Measurements from ENCODE around the gene ABAT. TPM values are rescaled to one million over a fixed set of nuclear protein-coding genes. Genes with fewer than 3 reads are reported as not detected.
"Not testable (repeated sequence)": the region's sequence is repeated elsewhere in the genome, so short reads cannot be mapped to it uniquely, and the experiment has no call there.

ABAT gene
- polyA plus RNA-seq, 10 donors = 13.0 to 22.5 (median 18.6) TPM

DNA sequence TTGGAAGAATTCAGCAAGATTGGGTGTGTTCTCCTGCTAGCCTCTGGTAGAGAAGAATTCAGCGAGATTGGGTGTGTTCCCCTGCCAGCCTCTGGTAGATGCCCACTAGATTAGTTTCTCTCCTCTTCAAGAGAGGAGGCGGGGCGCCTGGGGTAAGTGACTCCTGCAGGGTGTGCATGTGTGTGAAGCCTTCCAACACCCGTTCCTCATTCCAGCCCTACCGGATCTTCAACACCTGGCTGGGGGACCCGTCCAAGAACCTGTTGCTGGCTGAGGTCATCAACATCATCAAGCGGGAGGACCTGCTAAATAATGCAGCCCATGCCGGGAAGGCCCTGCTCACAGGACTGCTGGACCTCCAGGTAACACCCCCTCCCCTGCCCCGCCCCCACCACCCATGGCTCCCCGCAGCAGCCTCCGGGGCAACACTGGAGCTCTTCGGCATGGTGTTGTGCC lies 101.7 kb downstream of the ABAT start:
- DNase-seq = no peak

DNA sequence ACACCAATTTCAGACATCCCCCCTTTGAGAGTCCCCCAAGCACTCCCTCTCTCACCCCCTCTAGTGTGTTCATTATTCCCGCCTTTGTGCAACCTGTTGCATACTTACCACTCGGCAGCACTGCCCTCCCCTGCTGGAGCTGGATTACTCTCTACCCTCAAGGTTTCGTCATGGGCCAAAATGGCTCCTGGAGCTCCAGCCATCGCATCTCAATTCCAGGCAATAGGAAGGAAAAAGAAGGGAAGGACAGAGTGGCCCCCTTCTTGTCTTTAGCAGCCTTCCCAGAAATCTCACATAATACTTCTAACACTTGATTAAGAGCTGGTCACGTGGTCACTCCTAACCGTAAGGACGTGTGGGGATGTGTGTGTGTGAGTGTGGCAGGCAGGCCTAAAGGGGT lies 102.8 kb downstream of the ABAT start:
- no peak for DNase-seq

DNA sequence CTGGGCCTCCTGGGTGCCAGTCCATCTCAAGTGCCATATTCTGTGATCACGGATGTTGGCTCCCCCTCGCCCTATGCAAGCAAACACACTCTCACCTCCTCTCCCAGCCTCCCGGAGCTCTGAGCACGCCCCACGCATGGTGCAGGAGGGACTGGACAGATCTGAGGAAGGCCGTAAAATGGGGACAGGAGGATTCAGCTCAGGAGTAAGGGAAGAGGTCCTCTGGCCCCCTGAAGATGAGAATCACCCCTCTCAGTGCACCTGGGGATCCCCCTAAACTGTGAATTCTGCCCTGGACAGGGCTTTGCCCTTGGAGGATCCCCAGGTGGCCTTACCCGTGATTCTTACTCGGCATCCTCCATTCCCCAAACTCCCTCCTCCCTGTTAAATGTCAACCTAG lies 107.4 kb downstream of the ABAT start:
- no peak for DNase-seq

DNA sequence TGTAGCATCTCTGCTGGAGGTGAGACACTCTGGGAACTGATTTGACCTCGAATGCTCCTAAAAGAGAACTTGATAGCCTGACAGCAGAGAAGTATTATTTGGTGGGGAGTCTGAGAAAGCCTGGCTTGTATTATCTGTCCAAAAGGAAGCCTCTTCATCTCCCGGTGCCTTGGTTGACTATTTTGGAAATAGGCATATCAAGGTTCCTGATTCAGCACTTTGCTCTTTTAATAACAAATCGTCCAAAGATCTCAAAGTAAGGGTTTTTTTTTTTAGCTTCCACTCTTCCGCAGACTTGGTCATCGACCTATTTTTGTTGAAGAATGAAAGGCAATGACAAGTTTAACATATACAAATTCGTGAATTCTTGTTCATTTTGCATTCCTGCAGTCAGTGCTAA lies 108.3 kb downstream of the ABAT start:
- DNase-seq = no peak

DNA sequence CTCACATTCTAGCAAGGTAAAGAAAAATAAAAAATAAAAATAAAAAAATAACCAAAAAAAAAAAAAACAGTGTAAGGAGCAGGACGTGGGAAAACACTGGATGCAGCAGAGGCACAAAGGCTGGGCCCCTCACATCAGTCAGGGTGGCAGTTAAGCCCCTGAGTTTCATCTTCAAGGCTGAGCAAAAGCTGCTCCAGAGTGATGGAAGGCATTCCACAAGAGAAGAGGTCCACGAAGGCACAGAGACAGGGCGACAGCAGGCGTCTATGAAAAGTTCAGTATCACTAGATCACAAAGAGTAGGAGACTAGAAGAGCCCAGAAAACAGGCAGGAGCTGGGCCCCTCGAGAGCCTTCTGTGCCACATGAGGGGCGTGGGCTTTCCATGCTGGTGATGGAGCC lies 111.0 kb downstream of the ABAT start:
- no peak for DNase-seq

DNA sequence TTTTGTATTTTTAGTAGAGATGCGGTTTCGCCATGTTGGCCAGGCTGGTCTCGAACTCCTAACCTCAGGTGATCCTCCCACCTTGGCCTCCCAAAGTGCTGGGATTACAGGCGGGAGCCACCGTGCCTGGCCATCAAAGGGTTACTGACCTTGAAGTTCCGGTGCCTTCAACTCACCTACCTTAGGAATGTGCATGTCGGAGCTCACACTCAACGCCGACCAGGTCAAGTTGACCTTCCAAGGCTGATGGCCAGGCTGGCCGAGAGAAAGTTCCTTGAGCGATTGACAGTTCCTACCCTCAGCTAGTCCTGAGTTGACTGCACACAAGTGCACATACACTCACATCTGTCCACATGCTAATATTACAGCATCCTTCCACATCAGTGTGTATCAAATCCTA lies 111.9 kb downstream of the ABAT start:
- not testable (repeated sequence) for DNase-seq

DNA sequence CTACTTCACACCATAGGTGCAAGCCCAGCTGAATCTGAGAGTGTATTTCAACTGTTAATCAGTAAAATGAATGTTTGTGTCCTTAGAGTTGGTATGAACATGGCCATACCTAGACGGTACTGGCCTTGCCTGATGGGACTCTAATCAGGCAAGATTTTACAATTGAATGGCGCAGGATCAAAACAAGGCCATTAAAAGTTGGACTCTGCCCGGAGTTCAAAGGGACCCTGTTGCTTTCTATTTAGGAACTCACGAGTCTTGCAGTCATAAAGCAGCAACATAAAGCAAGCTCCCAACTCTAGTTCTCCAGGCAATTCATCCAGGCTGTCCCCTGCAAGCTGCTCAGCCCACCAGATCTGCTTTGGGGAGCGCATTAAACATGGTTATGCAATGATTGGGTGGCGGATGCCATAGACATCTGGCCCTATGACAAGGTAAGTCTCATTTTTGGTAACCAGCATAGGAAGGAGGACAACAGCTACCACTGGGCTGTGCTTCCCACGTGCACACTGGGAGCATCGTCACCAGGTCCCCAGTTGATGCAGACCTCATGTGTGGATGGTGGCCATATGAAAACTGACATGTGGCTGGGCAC lies 114.3 kb downstream of the ABAT start:
- no peak for DNase-seq

DNA sequence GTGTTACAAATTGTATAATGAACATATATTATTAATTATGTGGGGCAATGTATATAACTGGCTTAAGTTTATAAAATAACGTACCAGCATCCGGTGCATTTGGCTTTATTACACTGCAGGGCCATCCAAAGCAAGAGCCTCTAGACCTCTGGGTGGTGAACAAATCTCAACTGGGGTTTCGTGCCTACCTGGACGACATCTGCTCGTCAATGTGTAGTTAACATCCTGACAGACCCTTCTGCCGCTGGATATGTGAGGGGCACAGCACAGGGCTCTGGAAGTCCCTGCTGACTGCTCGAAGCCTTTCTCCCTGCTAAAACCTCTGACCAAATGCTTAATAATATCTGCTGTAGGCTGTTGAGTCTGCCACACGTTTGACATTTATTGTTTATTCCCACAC lies 120.7 kb downstream of the ABAT start:
- DNase-seq = no peak

DNA sequence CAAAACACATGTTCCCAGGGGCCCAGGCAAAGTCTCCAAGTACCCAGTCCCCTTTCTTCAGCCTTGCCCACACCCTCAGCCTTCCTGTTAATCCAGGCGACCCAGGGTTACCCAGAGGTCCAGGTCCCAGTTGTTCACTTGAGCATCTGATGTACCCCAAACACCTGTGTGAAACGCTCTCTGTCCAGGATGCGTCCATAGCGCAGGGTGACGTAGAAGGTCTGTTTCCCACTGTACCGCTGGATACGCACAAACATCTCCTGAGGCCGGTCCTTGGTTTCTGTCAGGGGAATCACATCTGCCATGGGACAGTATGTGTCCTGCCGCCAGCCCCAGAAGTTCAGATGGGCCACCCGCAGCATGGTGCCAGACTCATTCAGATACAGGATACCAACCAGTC lies 121.4 kb downstream of the ABAT start:
- DNase-seq = no peak

DNA sequence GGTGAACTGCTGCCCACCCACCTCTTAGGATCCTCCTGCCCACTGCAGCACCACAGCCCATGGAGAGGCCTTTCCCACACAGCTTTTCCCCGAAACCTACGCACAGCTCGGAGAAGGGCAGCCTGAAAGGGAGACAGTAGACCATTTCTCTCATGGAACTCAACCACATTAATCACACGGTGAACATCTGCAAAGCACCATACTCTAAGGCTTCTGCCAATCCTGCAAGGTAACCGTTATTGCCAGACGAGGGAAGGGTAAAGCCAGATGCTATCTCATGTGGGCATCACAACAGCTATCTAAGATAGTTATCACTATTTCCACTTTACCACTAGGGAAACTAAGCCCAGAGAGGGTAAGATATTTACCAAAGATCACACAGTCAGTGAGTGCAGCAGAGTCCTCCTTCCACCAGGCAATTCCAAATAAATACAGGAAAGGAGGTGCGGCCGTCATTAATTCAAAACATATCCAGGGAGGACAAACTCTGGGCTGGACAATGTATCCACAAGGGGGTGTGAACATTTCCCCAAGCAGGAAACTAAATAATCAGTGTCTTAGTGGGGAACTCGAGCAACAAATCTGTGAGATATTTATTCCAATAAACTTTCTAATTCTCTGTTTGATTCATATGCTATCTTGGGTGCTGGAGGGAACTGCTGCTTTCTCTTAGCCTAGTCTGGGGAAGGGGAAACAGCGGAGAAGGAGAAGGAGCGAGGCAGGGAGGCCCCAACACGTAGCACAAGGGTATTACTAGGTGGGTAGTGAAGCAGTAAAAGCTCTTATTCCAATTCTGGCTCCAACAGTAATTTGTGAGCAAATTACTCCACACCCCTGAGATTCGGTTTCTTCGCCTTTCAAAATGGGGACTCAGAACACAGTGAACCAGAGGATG lies 122.3 kb downstream of the ABAT start:
- DNase-seq = peak in 1 of 3 donors; percentile 1

DNA sequence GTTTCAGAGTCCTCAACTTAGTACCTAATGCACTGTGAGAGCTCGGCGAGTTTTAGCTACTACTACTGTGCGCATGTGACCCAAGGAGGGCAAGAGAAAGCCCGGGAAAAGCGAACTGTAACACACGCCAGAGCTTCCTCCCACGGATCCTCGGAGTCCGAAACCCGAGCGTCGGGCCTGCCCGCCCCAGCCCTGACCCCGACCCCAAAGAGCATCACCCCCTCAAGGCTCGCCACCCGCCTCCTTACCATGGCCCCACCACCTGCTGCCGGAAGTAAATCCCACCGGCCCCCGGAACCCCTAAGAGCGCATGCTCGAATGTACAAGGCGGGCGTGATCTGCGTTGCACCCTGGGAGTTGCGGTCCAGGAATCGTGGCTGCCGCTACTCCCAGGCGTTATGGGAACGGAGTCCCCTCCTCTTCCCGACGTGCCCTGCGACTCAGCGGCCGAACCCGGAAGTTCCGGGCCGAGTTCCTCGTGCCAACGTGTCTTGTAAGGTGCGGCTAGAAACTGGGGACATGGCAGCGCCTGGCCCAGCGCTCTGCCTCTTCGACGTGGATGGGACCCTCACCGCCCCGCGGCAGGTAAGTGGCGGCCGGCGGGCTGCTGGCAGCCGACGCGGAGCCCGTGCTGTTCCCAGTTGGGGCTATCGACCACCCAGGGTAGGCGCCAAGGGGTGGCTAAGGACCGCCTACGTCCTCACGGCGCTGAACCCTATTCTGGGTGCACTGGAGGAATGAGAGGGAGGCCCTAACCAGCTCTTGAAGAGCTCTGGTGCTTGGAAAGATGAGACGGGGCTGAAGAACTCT lies 123.2 kb downstream of the ABAT start, which contains the start of the genes PMM2 and TMEM186:
Gene PMM2, plus strand, starts transcription at position 476 of the 810 bp plus-strand sequence. Its CDS starts 44 bp downstream, at position 520.
Gene TMEM186, minus strand, starts transcription at position 276 of the 810 bp plus-strand sequence. Its CDS starts 25 bp downstream, at position 251.
- peak; percentile 97 to 98 (median 97) for DNase-seq

DNA sequence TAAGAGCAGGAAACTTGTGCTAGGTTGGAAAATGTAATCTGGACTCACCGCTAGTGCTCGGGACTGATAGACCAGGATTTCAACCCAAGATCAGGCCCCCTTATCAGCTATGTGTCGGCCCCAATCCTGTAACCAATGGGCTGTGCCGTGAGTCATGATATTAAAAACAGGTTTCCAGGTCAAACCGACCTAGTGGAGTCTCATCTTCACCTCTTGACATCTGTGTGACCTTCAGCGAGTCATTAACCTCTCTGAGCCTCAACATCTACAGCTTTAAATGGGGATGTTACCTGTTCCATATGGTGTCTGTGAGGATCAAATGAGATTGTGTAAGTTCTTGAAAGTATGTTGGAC lies 123.7 kb downstream of the ABAT start:
- peak in 2 of 3 donors; percentile 6 to 24 for DNase-seq

DNA sequence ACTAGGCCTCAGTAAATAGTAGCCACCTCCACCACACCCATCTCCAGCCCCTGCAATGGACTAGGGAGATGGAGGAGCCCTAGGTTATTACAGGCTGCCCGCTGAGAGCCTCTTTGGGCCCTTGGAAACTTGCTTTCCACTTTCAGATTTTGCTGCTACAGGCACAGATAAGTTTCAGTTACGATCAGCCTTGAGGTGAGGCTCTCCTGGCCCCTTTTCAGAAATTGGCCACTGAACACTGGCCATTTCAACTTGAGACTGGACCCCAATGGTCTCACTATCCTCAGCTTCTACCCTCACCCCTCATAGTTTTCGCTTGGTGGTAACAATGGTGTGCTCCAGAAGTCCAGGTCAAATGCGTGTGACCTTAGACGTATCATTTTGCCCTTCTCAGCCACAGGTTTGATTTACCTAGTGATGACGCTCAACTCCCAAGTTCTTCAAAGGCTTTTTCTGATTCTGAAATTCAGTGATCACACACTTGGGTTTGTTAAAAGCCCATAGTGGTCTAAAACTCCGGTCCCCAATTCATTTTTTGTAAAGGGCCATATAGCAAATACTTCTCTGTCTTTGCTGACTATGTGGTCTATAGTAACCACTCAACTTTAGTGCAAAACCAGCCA lies 124.2 kb downstream of the ABAT start:
- no peak for DNase-seq

DNA sequence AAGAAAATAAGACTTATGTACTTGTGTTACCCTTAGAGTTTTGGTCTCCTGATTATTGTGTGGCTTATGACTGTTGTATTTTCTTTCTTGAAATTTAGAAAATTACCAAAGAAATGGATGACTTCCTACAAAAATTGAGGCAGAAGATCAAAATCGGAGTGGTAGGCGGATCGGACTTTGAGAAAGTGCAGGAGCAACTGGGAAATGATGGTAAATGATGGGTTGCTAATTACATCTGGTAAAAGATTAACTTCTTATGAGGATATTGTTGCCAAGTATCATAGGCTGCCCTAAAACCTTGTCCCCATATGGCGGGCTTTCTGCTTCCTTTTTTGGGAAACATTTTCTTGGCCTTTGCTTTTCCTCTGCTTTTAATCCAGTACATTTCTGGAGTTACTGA lies 127.3 kb downstream of the ABAT start:
- DNase-seq = no peak

DNA sequence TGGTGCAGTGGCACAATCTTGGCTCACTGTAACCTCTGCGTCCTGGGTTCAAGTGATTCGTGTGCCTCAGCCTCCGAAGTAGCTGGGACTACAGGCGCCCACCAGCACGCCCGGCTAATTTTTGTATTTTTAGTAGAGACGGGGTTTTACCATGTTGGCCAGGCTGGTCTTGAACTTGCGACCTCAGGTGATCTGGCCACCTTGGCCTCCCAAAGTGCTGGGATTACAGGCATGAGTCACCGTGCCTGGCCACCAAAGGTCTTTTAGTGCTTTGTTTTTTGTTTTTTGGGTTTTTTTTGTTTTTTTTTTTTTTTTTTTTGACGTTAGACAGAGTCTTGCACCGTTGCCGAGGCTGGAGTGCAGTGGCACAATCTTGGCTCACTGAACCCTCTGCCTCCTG lies 129.3 kb downstream of the ABAT start:
- not testable (repeated sequence) for DNase-seq

DNA sequence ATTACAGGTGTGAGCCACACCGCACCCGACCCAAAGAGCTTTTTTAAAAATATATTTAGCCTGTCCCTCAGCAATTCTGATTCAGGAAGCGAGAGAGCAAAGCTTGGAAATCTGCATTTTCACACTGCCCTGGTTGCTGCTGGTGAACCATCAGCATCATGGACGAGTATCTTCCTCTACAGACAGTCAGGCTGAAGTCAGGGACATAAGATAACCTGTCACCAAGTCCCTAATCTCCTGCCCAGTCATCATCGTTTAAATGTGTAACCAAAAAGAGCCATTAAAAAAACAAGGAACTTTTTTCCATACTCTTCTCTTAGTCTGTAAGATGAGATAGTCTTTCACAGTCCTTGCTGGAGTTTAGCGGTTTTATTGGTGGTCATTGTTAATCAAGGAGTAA lies 129.9 kb downstream of the ABAT start:
- DNase-seq = no peak

DNA sequence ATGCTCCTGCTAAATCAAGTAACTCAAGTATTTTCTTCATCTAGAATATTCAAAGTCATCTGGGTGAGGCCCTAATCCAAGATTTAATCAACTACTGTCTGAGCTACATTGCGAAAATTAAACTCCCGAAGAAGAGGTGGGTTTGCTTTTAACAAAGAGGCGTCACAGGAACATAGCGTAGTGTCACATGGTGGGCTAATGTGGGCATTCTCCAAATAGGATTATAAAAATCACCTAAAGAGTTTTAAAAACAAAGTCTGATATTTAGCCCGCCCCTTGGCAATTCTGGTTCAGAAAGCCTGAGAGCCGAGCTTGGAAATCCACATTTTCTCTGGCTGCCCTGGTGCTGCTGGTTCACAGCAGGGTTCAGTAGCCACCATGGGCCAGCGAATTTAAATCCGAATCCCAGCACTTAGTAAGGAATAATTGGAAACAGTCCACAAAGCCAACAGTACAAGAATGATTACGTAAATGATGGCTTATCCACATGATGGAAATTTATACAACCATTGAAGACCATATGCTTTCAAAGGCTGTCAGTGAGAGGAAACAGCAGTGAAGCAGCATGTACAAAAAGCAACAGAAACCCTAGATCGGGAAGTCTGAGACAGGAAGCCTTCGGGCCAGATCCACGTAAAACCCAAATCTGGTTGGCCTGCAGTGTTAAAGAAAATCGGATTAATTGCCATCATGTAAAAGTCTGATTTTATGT lies 132.0 kb downstream of the ABAT start:
- DNase-seq = no peak

DNA sequence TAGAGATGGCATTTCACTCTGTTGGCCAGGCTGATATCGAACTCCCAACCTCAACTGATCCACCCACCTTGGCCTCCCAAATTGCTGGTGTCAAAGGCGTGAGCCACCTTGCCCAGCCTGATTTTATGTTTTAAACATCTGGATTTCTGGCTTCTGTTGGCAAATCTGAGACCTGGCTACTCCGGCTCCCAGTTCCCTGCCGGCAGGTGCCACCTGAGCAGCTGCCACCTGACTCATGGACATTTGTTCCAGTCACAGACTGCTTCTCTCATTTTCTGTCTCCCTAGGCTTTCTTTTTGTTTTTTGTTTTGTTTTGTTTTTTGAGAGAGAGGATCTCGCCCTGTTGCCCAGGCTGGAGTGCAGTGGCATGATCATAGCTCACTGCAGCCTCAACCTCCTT lies 132.8 kb downstream of the ABAT start:
- no peak for DNase-seq

DNA sequence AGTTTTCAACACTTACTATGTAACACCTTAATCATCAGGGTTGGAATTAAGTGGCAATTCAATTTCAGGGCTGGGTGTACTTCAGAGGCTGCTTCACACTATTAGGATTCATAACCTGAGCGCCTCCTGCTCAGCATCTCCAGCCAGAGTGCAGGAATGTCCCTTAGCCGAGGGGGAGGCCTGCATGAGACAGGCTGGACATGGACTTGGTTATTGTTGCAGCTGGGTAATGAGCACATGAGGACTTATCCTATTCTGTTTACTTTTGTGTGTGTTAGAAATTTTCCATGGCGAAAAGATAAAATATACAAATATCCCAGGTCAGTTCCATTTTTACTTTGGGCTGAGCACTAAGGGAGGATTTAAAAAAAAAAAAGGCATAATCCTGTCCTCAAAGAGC lies 133.6 kb downstream of the ABAT start:
- no peak for DNase-seq

DNA sequence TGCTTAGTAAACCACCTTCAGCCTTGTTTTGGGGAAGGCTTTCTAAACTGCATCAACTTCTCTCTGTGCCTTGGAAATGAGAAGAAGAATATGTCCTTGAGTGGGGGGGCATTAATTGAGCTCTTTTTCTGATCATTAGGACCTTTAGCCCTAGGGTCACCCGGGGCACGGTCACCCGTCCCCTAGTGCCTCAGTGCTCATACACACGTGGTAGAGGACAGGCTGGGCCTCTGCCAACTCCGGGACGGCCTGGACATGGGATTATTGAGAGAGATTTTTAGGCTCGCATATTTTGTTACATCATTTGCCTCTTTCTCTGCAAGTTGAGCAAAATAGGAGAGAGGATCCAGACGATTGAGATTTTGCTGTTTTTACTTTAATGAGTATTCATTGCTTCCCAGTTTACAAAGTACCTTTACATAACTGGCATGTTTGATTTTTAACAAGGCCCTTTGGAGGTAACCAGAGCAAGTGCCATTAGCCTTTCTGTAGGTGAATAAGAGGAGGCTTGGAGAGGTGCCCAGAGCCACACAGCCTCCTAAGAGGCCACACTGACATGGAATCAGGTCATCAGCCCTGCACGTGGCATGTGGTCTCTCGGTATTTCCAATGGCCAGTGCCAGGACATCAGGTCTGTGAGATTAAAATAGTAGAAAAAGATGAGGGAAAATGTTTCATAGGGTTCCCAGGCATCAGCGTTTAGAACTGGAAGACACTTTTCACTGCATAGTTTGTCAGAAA lies 134.4 kb downstream of the ABAT start:
- DNase-seq = no peak

Data from muscle of back (tissue), 11 donors.